Erythroblast (primary cell): ENCODE data around the gene PRKCZ.

Experiments
- GATA1 ChIP-seq: IDR thresholded peaks from 2 replicates; pipeline ENCODE4 v1.6.1; 2011; ENCODE audit warnings: low read depth, mild to moderate bottlenecking, control low read depth, low read length, moderate library complexity
- POLR2A ChIP-seq: IDR thresholded peaks from 2 replicates; pipeline ENCODE4 v1.6.1; 2011; ENCODE audit warnings: mild to moderate bottlenecking, low read length

DNA sequence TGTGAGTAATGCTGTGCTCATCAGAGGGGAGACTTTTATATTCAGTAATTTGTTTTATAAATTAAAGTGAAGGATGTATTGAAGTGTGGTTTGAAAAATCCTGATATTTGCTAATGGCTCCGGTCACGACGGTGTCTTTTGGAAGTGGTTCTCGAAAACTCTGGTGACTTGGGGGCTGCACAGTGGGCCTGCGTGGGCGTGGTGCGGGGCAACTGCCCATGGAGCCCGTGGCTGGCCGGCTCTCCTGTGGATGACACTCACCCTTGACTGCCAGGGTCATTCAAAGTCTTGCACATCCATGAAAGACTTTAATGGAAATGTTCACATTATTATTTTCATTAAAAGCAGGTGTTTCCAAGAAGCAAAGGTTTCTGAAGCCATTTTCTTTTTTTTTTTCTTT, 136.7 kb downstream of the PRKCZ start:
- TF ChIP-seq POLR2A (no peak), GATA1 (no peak)
